ENCODE results near the gene AADACL2.

AADACL2 gene

GRCh38 chr3:151800431-151800830, 66.7 kb downstream of the AADACL2 start:
- H3K27me3 ChIP-seq: no peaks in the 10 kb centered on the region
- H3K4me1 ChIP-seq: no peaks in the 10 kb centered on the region
- H3K36me3 ChIP-seq: no peaks in the 10 kb centered on the region
- intact Hi-C loops (cut with DNase I; ENCODE audit: low total_unique reads): no loop called here
- H3K4me3 ChIP-seq: no peak overlapping the region
- no peaks in the 10 kb centered on the region for H3K9me3 ChIP-seq
- TF ChIP-seq CTCF (IDR thresholded peaks at IDR 0.05): no peak
- H3K27ac ChIP-seq: no peak overlapping the region
- DNase-seq: no peak

GRCh38 chr3:151804267-151804666, 70.5 kb downstream of the AADACL2 start:
- Histone ChIP-seq H3K27me3 (no peaks in the 10 kb centered on the region), H3K4me1 (no peaks in the 10 kb centered on the region), H3K9me3 (peaks cover 0 to 5% (median 0%) of the 10 kb centered on the region in 3 donors), H3K27ac (no peak overlapping the region), H3K36me3 (no peaks in the 10 kb centered on the region), H3K4me3 (no peak overlapping the region)
- no peak for TF ChIP-seq CTCF (IDR thresholded peaks at IDR 0.05)
- intact Hi-C loops (cut with DNase I; ENCODE audit: low total_unique reads): no loop called here
- DNase-seq: no peak

- no peaks in the 10 kb centered on the region for H3K4me1 ChIP-seq
- no peak overlapping the region for H3K4me3 ChIP-seq
- intact Hi-C loops (cut with DNase I; ENCODE audit: low total_unique reads): no loop called here
- TF ChIP-seq CTCF (IDR thresholded peaks at IDR 0.05): no peak
- no peaks in the 10 kb centered on the region for H3K27me3 ChIP-seq
- no peaks in the 10 kb centered on the region for H3K36me3 ChIP-seq
- H3K9me3 ChIP-seq: peaks cover 0 to 8% (median 0%) of the 10 kb centered on the region in 3 donors
- no peak for DNase-seq
- no peak overlapping the region for H3K27ac ChIP-seq
Measured at GRCh38 chr3:151806838-151807237, 73.1 kb downstream of the AADACL2 start.
